ENCODE results near the gene DDX42.

Gene DDX42

DNA sequence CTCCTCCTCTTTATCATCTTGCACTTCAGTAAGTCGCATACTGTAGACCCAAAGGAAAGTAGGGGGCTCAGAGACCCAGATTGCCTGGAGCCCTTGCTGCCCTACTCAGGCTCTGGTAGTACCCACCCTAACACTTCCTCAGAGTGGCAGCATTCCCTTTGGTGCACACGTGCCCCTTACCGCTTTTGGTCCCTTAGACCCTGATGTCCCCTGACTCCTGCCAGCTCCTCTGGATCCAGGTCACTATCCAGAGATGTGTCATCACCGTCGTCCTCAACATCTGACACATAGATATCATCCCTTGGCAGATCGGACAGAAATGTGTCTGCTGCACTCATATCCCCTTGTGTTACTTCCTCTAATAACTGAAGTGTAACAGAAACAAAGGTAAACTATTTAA, 47.8 kb downstream of the DDX42 start:
- no peak for DNase-seq (ENCODE audit: low read depth)

DNA sequence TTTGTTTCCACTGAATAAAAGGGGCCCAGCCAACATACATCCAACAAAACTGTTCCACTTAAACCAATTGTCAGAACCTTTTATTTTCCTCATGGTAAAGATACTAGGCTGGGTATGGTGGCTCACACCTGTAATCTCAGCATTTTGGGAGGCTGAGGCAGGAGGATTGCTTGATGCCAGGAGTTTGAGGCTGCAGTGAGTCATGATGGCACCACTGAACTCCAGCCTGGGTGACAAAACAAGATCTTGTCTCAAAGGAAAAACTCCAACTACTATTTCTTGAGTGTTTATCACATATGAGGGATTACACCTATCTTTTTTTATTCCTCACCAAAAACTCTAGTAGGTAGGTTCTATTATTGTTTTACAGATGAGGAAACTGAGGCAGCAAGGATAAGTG, 48.6 kb downstream of the DDX42 start:
- no peak for DNase-seq (ENCODE audit: low read depth)

DNA sequence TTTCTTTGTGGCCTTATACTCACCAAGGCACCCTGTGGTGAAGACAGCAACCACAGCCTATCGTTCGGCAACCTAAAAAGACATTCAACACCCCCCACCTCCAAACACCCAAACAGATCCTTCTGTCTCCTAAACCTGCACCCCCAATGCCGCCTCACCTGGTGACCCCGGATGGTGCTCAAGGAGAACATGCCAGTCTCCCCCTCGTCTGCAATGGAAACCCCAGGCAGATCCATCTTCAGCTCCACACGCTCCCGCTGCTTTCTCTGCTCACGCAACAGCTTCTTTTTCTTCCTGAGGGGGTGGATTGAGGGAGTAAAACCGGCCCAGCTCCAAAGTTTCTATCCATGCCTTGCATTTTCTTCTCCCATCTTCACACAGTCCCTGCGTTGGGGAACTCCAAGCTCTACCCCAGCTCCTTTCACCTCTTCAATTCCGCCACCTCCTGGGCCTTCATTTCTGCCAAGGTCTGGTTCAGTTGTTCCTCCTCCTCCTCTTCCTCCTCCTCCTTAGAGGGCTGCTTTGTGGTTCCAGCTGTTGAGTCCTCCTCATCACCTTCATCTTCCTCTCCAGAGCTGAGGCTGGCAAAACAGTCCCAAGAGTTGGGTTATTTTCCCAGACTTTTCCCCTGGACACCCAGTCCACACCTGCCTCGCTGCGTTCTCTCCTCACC, 49.8 kb downstream of the DDX42 start:
- no peak for DNase-seq (ENCODE audit: low read depth)

DNA sequence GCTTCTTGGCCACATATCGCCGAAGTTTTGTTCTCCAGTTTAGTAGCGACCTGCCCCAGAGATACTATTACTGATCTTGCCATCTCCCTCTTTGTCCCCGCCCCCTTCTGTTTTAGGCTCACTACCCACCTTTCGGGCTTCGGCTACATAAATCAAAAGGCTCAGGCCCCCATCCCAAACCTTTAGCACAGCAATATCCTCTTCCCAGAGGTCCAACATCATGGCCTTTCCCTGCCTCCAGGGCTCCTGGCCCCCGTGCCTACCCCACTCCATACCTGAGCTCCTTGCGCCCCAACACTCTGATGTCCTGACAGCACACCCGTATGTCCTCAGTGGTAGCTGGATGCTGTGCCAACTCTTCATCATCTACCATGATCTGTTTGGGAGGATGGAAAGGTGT, 50.4 kb downstream of the DDX42 start:
- DNase-seq (ENCODE audit: low read depth) = no peak

DNA sequence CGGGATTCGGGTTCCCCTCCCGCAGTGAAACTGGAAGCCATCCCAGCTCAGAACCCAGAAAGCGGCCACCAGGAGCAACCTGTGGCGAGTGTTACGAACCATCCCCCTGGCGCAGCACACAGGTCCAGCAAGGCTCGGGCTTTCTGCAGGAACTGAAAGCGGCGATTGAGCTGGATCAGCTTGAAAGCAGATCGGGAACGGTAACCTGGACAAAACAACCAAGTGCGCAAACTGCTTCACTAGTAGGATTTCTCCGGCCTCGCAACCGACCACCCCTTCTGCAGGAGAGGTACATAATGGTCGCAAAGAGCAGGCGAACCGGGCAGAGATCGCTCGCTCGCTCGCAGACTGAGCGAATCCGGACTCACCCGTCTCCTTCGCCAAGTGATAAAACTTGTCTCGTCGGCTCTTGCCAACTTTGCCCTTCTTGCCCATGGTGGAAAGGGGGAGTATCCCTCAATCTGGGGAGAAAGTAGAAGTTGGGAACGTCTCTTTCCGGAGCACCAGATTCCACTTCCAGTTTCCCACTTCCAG, 52.6 kb downstream of the DDX42 start:
- no peak for DNase-seq (ENCODE audit: low read depth)

DNA sequence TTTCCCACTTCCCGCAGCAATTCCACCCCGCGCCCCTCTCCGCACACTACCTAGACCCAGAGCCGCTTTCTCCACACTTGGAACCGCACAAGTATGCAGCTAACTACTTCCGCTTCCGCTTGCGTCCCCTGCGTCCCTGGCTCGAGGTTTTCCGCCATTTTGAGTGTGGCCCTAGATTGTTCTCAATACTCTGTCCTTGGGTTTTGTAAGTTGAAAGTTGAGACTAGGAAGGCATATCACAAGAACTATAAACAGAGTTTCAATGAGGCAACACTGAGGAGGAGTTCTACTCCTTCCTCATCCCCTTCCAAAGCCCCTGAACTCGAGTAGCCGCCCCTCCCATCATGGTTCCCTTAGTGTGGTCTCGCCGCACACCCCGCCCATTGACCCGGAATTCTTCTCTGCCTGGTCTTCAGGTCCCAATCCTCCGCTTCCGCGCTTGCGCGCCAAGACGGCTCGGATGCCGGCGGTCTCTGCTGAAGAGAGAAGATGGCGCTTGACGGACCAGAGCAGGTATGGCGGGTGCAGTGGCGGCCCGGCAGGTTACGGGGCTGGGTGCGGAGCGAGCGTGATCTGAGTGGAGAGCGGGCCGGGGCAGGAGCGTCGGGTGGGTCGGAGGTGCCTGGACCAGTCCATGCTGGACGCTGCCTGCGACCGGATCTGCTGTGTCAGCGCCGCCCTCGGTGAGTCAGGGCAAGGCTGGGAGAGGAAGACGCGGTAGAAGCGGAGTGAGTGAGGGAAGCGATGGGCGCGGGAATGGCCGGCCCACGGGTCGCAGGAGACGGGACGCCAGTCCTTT, 53.2 kb downstream of the DDX42 start, which contains the start of the genes FTSJ3 and PSMC5:
FTSJ3 (minus strand) TSS at position 662 of the 799 bp plus-strand sequence. CDS start 761 bp downstream, outside the sequence.
PSMC5 (plus strand) TSS at position 430 of the 799 bp plus-strand sequence; CDS start at position 490, 60 bp downstream.
- peak; percentile 94 for DNase-seq (ENCODE audit: low read depth)

DNA sequence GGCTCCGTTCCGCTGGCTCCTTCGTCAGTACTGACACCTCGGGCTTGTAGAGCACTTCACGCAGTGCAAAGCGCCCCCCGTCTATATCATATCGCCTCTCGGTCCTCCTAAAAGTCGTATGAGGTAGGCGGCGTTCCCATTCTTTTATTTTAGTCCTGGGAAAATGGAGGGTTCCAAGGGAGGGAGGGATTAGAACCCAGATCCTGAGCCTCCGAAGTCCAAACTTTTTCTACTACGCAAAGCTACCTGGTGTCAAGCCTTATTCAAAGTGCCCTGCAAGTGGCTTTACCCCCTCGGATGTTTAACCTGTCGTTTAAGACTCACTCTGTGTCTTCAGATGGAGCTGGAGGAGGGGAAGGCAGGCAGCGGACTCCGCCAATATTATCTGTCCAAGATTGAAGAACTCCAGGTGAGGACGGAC, 53.8 kb downstream of the DDX42 start:
- DNase-seq (ENCODE audit: low read depth) = no peak

DNA sequence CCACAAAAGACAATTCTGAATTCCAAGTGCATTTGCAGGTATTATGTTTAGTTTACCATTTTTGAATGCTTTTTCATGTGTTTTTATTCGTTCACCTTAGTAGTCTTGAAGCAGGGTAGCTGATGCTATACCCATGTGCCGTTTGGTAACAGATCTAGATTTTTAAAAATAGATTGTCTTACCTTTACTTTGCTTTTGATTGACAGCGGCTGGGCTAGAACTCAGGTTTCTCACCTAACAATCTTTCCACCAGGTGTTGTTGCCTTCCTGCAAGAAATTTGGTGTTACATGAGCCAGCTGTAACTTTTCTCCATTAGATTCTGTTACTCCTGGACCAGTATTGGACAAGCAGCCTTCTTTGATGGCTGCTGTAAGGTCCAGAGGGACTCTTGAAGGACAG, 55.0 kb downstream of the DDX42 start:
- DNase-seq (ENCODE audit: low read depth) = no peak

DNA sequence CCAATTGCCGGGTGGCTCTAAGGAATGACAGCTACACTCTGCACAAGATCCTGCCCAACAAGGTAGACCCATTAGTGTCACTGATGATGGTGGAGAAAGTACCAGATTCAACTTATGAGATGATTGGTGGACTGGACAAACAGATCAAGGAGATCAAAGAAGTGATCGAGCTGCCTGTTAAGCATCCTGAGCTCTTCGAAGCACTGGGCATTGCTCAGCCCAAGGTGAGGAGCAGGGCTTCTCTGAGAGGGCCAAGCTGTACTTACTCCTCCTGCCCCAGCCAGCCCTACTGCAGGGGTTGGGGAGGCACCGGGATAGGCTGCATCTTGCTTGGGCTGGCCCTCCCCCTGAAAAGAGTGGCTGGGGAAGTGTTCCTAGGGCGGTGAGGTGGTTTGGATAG, 56.3 kb downstream of the DDX42 start:
- DNase-seq (ENCODE audit: low read depth) = no peak

DNA sequence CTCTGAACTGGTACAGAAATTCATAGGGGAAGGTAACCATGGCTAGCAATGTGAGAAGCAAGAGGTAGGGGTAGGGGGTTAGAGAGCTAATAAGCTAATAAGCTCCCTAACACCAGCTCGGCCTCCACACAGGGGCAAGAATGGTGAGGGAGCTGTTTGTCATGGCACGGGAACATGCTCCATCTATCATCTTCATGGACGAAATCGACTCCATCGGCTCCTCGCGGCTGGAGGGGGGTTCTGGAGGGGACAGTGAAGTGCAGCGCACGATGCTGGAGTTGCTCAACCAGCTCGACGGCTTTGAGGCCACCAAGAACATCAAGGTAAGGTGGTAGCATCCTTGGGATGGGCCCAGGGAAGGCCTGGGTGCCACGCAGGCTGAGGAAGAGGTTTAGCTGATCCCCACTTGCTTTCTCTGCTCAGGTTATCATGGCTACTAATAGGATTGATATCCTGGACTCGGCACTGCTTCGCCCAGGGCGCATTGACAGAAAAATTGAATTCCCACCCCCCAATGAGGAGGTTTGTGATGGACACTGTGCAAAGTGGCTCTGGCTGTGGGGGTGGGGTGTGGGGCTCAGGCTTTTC, 57.0 kb downstream of the DDX42 start:
- DNase-seq (ENCODE audit: low read depth) = no peak

DNA sequence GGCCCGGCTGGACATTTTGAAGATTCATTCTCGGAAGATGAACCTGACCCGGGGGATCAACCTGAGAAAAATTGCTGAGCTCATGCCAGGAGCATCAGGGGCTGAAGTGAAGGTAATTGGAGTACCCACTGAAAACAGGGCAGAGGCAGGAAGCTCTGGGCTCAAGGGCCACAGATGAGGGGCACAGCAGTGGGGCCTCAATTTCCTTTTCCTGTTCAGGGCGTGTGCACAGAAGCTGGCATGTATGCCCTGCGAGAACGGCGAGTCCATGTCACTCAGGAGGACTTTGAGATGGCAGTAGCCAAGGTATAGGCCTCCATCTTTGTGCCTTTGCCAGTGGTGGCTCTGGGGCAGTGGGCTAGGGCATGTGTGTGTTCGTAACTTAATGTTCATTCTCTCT, 57.5 kb downstream of the DDX42 start:
- no peak for DNase-seq (ENCODE audit: low read depth)

DNA sequence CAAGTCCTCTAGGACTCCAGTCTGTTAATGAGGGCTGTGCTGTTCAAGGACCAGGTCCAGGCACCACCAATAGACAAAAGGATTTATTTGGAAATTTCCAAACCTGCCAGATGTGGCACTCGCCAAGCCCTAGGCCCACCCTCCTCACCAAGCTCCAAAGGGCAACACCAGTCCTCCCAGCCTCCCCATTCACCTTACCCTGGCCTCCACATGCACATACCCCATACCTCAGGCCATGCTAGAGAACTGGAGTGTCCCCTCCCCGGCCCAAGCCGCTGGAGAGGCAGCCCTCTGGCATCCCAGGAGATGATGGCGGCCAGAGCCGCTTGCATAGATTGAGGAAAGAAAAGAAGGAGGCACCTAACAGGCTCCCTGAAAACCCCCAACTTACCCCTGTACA, 58.0 kb downstream of the DDX42 start:
- no peak for DNase-seq (ENCODE audit: low read depth)

DNA sequence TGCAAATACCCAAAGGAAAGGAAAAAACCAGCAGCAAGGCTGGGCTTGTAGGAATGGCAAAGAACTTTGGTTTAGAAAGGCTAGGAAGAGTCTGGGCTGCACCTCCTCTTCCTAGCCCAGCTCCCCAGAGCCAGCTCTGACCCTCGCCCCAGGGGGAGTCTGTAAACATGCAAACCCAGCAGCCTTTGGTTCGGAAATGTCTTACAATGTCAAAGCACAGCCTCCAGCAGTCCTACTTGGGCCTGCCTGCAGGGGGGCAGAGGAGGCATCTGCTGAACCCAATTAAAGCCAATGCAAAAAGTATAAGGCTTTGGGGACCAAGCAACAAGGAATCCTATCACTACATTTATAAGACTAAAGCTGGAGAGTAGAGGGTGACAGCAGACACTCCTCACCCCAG, 58.5 kb downstream of the DDX42 start:
- DNase-seq (ENCODE audit: low read depth) = no peak

DNA sequence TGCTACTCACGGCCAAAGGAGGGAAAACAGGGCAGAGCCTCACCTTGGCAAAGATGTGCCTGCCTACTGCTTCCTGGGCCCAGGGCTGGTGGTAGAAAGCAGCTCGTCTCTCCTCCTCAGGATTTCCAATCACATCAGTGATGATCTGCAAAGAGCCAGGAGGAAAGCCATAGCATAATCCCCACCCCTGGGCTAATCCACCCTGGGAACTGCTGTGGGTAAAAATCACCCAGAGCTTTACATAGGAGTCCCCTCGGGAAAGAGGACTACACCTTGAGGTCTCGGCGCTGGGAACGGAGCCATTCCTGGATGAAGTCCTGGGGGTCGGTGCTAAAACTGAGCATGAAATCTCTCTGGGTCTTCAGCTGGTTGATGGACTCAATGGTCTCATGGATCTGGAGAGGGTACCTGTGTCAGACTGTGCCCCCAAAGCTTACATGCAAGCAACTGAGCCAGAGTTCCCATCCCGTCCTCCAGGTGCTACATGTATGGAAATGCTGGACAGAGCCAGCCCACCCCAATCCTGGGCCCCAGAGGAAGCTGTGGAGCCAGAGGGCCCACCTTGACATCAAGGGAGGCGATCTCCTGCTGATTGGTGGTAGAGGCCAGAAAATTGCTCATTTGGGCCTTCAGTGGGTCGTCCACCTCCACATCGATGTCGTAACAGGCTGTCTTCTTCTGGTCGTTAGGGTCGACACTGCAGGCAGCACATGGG, 59.2 kb downstream of the DDX42 start:
- DNase-seq (ENCODE audit: low read depth) = no peak

DNA sequence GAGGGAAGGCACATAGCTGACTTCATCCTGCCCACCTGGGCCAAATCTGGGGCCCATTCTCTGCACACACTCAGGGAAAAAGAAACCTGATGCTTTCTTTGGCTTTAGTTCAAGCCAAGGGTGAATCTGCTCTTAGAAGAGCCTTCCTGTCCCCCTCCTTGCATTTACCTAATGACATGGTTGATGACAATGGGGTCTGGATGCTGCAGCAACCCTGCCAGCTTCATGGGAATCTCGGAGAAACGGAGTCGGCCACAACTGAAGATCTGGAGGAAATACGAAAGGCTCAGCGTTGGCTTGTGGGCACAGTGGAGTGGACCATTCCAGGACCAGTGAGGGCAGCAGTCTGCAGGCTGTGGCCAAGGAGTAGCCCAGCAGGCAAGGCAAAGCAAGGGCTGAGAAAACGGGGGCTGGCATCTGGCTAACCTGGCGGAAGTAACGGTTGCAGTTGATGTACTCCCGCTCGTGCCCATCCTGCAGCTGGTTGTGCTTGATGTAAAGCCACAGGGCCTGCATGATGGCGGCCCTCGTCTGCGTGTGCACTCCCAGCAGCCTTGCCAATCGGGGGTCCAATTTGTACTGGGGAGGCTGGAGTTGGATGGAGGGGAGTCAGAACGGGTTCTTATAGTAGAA, 59.9 kb downstream of the DDX42 start:
- DNase-seq (ENCODE audit: low read depth) = no peak

DNA sequence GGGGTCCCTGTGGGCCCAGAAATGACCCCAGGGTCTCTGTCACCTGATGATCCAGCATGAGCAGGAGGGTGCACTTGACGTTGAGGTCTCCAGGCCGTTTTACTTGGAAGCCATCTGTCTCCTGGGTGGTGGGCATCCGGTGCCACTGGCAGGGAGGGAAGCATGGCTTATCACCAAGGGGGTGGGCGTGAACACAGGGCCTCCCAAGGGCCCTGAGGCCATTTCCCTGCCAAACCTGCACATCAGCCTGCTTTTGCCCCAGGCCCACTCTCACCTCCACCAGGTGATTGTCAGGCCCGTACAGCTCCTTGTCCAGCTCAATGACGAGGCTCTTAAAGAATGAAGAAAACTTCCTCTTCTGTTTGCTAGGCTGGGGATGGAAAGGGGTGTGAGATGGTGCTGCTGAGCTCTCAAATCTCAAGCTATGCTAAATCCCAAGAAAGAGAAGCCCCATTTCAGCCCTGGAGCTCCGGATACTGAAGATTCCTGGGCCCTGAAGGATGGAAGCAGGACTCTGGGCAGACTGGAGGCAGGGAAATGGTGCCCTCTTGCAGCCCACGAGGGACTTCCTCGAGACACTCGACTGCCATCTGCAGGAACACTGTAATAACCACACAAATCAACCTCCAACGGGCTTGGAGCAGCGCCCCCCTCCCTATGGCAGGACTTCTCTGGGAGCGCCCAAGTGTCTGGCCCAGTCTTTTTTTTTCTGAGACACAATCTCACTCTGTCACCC, 60.6 kb downstream of the DDX42 start:
- DNase-seq (ENCODE audit: low read depth) = no peak

DNA sequence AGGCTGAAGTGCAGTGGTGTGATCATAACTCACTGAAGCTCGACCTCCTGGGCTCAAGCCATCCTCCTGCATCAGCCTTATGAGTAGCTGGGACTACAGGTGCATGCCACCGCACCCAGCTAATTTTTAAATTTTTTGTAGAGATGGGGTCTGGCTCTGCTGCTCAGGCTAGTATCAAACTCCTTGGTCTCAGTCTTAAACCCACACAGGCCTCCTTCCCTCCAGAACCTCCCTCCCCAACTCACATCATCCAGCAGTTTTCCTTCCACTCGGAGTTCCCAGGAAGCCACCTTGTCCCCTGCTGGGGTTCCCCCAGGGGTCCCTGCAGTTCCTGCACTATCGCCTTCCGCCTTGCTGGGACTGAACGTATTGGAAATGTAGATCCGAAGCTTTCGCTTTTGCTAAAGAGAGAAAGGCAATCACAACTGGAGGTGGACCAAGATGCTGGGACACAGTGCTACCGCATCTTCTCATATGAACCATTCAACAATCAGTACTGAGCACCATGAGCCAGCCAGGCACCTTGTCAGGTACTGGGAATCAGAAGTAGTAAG, 61.3 kb downstream of the DDX42 start:
- DNase-seq (ENCODE audit: low read depth) = no peak

DNA sequence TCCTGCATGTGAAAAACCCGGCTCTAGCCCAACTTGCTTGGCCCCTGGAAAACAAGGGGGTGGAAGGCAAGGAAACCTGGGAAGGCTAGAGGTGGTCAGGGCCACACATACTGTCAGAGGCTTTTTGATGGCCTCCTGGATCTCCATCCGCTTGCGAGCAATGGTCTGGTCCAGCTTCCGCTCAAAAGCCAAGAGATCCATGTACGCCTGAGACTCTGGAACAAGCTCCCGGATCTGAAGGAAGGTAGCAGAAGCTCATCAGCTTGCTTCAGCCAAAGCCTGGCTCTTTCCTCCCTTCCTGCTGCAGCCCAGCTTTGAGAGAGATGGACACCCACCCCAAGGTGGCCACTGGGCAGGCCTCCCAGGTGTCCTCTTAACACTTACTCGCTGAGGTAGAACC, 62.8 kb downstream of the DDX42 start:
- DNase-seq (ENCODE audit: low read depth) = no peak

DNA sequence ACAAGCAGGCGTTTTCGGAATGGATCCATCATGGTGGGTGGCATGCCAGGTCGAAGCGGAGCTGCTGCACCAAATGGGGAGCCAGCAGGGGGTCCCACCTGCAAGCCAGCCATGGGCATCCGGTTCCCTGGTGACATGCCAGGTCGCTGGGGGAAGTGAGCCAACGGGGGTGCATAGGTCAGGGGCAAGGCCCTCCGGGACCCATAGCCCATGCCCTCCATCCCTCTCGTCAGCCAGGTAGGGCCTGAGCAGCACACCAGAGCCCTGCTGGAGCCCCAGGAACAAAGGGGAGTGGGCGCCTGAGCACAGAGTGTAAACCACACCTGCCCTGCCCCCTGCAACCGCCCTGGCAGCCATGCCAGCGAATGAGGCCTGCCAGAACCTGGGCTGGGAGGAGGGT, 63.5 kb downstream of the DDX42 start:
- no peak for DNase-seq (ENCODE audit: low read depth)

DNA sequence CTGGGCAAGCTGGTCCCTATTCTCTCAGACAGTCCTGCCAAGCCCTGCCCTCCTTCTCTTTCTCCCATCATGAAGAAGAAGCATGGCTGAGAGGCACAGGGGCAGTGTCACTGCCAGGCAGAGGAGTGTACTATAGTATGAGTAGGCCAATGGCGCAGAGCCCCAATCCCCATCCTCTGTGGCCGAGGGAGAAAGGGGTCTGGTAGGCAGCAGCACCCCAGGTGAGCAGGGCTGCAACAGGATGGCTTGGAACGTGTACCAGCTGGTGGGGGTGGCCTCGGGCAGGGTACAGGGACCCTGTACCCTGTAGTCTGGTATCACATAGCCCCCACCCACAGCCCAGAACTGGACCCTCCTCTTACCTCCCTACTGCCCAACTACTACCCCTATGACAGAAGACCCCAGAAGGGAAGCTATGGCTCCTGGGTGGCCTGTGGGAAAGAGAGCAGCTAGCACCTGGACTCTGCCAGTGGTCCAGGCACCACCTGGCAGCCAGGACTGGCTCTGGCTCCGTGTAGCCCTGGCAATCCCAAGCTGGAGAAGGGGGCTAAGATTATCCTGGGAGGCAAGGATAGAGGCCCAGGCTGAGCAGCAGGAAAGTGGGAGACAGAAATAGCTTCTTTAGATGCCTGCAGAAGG, 64.1 kb downstream of the DDX42 start:
- no peak for DNase-seq (ENCODE audit: low read depth)
